Measurements from ENCODE around the gene PTH1R. TPM values are rescaled to one million over a fixed set of nuclear protein-coding genes. Genes with fewer than 3 reads are reported as not detected.

PTH1R gene
- total and polyA plus RNA-seq, 3 experiments from 2014 or later = not detected

DNA sequence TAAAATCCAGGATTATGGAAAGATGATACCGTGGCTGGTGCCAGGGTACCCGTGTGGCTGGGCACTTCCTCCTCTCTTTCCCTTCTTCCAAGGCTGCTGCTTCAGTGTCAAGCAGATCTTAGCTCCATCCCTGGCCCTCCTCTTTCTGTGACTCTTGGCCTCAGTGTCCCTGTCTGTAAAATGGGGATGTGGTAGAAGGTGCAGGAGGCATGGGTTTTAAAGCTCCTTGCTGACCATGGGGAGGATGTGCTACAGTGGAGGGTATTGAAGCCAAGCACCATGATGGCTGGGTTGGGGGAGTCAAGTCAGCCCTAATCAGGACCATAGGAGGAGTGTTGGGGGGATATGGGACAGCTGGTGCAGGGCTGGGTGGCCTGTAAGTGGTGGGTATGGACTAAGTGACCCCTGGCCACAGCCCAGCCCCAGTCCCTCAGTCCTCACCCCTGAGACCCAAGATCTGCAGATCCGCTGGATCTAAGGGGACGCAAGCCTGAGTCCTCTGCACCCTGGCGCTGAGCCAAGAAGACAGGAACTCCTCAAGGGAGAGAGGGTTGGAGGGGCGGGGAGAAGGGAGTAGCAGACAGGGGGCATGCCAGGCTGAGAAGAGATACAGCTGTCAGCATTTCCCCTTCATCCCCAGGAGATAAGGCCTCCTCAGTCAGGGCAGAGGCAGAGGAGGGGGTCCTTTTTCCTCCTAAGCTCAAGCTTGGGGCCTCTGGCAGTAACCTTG is 12.0 kb downstream of the PTH1R start:
- Histone ChIP-seq H3K27me3 (ENCODE audit: insufficient read depth, low read length, poor library complexity, severe bottlenecking) (peaks cover 19% of the 10 kb centered on the region), H3K9me3 (ENCODE audit: low read length) (no peaks in the 10 kb centered on the region), H3K4me1 (ENCODE audit: insufficient read depth, low read length) (no peaks in the 10 kb centered on the region), H3K27ac (ENCODE audit: low read depth, low read length) (no peak overlapping the region), H3K4me3 (ENCODE audit: low read length) (no peak overlapping the region), H3K36me3 (ENCODE audit: insufficient read depth, low read length) (no peaks in the 10 kb centered on the region)
- ChIA-PET POLR2A (no interaction called here), CTCF (interaction anchor here (0.7 to 1.5 kb wide), 2 partner anchors 22 to 404 kb away, joined by 3 read pairs; no protein-coding TSS in a partner anchor)
- H3K9me3 Mint-ChIP-seq = no peaks in the 10 kb centered on the region
- peak overlapping the region in 1 of 8 donors; percentile 19 for H3K27ac Mint-ChIP-seq
- no peak for DNase-seq
- peaks cover 0 to 14% (median 8%) of the 10 kb centered on the region in 3 donors for H3K4me1 Mint-ChIP-seq
- H3K27me3 Mint-ChIP-seq = peaks cover 34 to 52% of the 10 kb centered on the region in 2 donors
- no peaks in the 10 kb centered on the region for H3K36me3 Mint-ChIP-seq
- H3K4me3 Mint-ChIP-seq = no peak overlapping the region

DNA sequence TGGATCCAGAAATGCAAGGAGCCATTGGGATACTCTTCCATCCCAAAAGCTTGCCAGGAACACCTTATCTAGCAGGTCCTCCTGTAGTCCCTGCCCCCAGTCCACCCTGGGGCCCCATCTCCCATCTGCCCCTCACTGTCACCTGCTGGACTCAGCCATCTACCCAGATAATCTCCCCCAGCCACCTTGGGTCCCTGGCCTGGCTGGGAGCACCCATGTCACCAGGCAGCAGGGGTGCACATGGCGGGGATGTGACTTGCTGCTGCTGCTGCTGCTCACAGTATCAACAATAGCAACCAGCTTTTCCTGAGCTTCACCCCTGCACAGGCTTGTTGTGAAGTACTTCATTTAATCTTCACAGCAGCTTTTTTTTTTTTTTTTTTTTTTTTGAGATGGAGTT is 12.6 kb downstream of the PTH1R start:
- H3K4me3 Mint-ChIP-seq = no peak overlapping the region
- peaks cover 3 to 16% (median 9%) of the 10 kb centered on the region in 3 donors for H3K4me1 Mint-ChIP-seq
- Histone ChIP-seq H3K27ac (ENCODE audit: low read depth, low read length) (no peak overlapping the region), H3K27me3 (ENCODE audit: insufficient read depth, low read length, poor library complexity, severe bottlenecking) (peaks cover 19% of the 10 kb centered on the region), H3K36me3 (ENCODE audit: insufficient read depth, low read length) (no peaks in the 10 kb centered on the region), H3K4me3 (ENCODE audit: low read length) (no peak overlapping the region), H3K9me3 (ENCODE audit: low read length) (no peaks in the 10 kb centered on the region), H3K4me1 (ENCODE audit: insufficient read depth, low read length) (no peaks in the 10 kb centered on the region)
- H3K27me3 Mint-ChIP-seq = peaks cover 34 to 48% of the 10 kb centered on the region in 2 donors
- ChIA-PET POLR2A (no interaction called here), CTCF (interaction anchor here (0.7 to 1.6 kb wide), 3 partner anchors 9 to 403 kb away, joined by 3 to 4 read pairs (median 3); no protein-coding TSS in a partner anchor)
- no peak for DNase-seq
- H3K36me3 Mint-ChIP-seq = no peaks in the 10 kb centered on the region
- H3K9me3 Mint-ChIP-seq = no peaks in the 10 kb centered on the region
- no peak overlapping the region for H3K27ac Mint-ChIP-seq

DNA sequence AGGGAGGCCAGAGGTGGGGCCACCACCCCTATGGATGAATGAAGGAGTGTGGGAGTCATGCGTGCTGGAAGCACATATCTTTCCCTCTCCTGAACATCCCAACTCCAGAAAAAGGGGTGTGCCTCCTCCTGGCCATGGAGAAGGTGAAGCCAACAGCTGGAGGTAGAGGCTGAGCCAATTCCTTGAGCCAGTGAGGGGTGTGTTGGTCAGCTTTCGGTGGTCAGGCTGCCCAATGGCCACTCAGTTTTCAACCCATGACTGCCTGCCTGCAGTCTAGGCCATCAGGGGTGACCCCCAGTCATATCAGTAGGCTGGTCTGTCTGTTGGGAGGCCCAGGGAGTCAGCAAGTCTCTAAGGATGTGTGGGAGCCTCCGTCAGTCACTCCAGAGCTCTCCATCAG is 13.6 kb downstream of the PTH1R start:
- Mint-ChIP-seq H3K27me3 (peaks cover 35 to 47% of the 10 kb centered on the region in 2 donors), H3K4me1 (peaks cover 5 to 19% (median 12%) of the 10 kb centered on the region in 3 donors), H3K4me3 (peak overlapping the region in 1 of 7 donors; percentile 20), H3K27ac (no peak overlapping the region), H3K9me3 (no peaks in the 10 kb centered on the region), H3K36me3 (no peaks in the 10 kb centered on the region)
- no peaks in the 10 kb centered on the region for H3K4me1 ChIP-seq (ENCODE audit: insufficient read depth, low read length)
- ChIA-PET CTCF (interaction anchor here (1.0 to 1.6 kb wide), 3 partner anchors 10 to 18 kb away, joined by 3 to 4 read pairs (median 3); no protein-coding TSS in a partner anchor), POLR2A (no interaction called here)
- no peaks in the 10 kb centered on the region for H3K9me3 ChIP-seq (ENCODE audit: low read length)
- peaks cover 20% of the 10 kb centered on the region for H3K27me3 ChIP-seq (ENCODE audit: insufficient read depth, low read length, poor library complexity, severe bottlenecking)
- DNase-seq = no peak
- H3K4me3 ChIP-seq (ENCODE audit: low read length) = no peak overlapping the region
- no peak overlapping the region for H3K27ac ChIP-seq (ENCODE audit: low read depth, low read length)
- H3K36me3 ChIP-seq (ENCODE audit: insufficient read depth, low read length) = no peaks in the 10 kb centered on the region

DNA sequence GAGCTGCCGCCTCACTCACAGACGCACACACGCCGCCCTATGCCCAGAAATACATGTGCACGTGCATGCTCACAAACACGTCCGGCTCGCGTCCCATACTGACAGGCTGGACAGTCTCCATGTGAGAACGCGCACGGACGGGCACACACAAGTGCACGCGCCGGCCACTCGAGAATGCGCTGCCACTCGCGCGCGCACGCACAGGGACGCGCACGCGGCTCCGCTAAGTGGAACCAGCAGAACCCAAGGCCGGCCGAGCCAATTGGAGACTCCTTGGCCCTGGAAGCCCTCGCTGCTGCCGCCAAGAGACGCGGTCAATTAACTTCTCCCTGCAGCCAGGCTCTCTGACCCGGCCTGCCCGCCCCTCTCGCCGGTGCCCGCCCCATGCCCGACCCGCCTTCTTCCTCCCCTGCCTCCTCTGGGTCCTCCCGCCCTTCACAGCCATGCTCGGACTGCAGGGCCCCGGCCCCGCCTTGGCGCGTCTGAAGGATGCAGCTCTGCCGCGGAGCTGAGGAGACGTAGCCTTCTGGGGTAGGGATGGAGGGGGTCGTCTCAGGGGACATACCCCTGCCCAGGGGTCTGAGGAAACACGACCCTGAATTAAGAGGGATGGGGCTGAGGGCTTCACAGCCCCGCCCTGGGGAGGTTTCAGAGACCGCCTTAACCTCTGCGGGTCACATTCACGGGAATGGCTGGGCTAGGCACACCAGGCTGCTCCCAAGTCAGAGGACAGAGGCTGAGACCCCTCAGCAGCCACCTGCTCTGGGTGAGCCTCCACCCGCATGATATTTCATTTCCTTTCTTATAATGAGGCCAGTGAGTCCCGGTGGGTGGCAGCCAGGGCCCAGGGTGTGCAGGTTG is 15.0 kb downstream of the PTH1R start:
- Mint-ChIP-seq H3K4me3 (peak overlapping the region; percentile 4 to 76 (median 61)), H3K9me3 (no peaks in the 10 kb centered on the region), H3K27ac (no peak overlapping the region), H3K27me3 (peaks cover 33 to 49% of the 10 kb centered on the region in 2 donors), H3K4me1 (peaks cover 5 to 19% (median 12%) of the 10 kb centered on the region in 3 donors), H3K36me3 (no peaks in the 10 kb centered on the region)
- Histone ChIP-seq H3K9me3 (ENCODE audit: low read length) (no peaks in the 10 kb centered on the region), H3K4me1 (ENCODE audit: insufficient read depth, low read length) (no peaks in the 10 kb centered on the region), H3K27me3 (ENCODE audit: insufficient read depth, low read length, poor library complexity, severe bottlenecking) (peaks cover 20% of the 10 kb centered on the region), H3K4me3 (ENCODE audit: low read length) (no peak overlapping the region), H3K27ac (ENCODE audit: low read depth, low read length) (no peak overlapping the region), H3K36me3 (ENCODE audit: insufficient read depth, low read length) (no peaks in the 10 kb centered on the region)
- no peak for DNase-seq
- CTCF ChIA-PET = no interaction called here
- POLR2A ChIA-PET = no interaction called here

DNA sequence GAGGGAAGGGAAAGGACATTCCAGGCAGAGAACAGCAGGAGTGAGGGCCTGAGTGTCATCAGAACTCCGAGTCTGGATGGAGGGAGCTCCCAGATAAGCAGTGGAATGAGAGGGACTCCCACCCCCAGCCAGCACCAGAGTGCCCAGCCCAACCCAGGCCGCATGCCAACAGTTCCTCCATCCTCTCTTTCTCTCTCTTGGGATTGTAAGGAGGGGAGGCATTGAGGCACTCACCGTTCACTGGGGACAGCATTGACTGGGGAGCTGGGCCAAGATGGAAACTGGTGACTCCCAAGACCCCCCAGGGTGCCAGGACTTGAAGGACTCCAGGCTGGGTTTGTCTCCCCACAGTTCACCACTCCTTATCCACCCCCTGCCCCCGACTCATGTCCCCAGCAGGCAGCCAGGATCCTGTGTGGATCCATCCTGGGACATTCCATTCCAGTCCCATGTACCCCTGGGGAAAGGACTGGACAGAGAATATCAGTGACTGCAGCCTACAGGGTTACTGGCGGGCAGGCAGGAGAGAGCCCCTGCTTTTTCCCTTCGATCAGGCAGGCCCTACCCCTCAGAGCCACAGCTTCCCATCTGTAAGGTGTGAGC is 15.7 kb downstream of the PTH1R start:
- no peak overlapping the region for H3K27ac ChIP-seq (ENCODE audit: low read depth, low read length)
- H3K4me1 Mint-ChIP-seq = peaks cover 5 to 24% (median 12%) of the 10 kb centered on the region in 3 donors
- POLR2A ChIA-PET = no interaction called here
- CTCF ChIA-PET = interaction anchor here (2.0 to 2.9 kb wide), 2 partner anchors 16 to 187 kb away, joined by 4 to 9 read pairs; no protein-coding TSS in a partner anchor
- H3K27me3 ChIP-seq (ENCODE audit: insufficient read depth, low read length, poor library complexity, severe bottlenecking) = peaks cover 20% of the 10 kb centered on the region
- H3K4me3 Mint-ChIP-seq = no peak overlapping the region
- no peak for DNase-seq
- H3K4me1 ChIP-seq (ENCODE audit: insufficient read depth, low read length) = no peaks in the 10 kb centered on the region
- no peaks in the 10 kb centered on the region for H3K9me3 ChIP-seq (ENCODE audit: low read length)
- H3K36me3 ChIP-seq (ENCODE audit: insufficient read depth, low read length) = no peaks in the 10 kb centered on the region
- no peak overlapping the region for H3K4me3 ChIP-seq (ENCODE audit: low read length)
- peaks cover 36 to 56% of the 10 kb centered on the region in 2 donors for H3K27me3 Mint-ChIP-seq
- H3K36me3 Mint-ChIP-seq = no peaks in the 10 kb centered on the region
- no peak overlapping the region for H3K27ac Mint-ChIP-seq
- H3K9me3 Mint-ChIP-seq = no peaks in the 10 kb centered on the region

DNA sequence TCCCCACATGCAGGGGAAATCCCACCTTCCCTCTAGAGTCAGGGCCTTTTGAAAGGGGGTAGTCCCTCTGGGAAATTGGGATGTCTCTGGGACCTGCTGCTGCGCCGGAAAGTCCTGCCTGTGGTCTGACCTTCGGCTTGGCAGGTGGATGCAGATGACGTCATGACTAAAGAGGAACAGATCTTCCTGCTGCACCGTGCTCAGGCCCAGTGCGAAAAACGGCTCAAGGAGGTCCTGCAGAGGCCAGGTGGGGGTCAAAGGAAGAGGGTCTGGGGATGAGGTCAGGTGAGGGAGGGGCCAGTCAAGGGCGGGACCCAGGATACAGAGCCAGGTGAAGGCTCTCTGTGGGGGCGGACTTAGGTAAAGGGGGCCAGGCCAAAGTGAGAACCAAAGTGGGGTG is 16.2 kb downstream of the PTH1R start:
- Histone ChIP-seq H3K36me3 (ENCODE audit: insufficient read depth, low read length) (no peaks in the 10 kb centered on the region), H3K4me1 (ENCODE audit: insufficient read depth, low read length) (no peaks in the 10 kb centered on the region), H3K27me3 (ENCODE audit: insufficient read depth, low read length, poor library complexity, severe bottlenecking) (peaks cover 20% of the 10 kb centered on the region), H3K9me3 (ENCODE audit: low read length) (no peaks in the 10 kb centered on the region), H3K4me3 (ENCODE audit: low read length) (no peak overlapping the region), H3K27ac (ENCODE audit: low read depth, low read length) (no peak overlapping the region)
- no peak overlapping the region for H3K27ac Mint-ChIP-seq
- H3K4me1 Mint-ChIP-seq = peaks cover 6 to 28% (median 12%) of the 10 kb centered on the region in 3 donors
- no peak overlapping the region for H3K4me3 Mint-ChIP-seq
- H3K9me3 Mint-ChIP-seq = no peaks in the 10 kb centered on the region
- no peaks in the 10 kb centered on the region for H3K36me3 Mint-ChIP-seq
- H3K27me3 Mint-ChIP-seq = peaks cover 34 to 60% of the 10 kb centered on the region in 2 donors
- no peak for DNase-seq
- ChIA-PET POLR2A (no interaction called here), CTCF (interaction anchor here (1.3 to 3.6 kb wide), 4 partner anchors 8 to 188 kb away, joined by 3 to 18 read pairs (median 6); no protein-coding TSS in a partner anchor)

DNA sequence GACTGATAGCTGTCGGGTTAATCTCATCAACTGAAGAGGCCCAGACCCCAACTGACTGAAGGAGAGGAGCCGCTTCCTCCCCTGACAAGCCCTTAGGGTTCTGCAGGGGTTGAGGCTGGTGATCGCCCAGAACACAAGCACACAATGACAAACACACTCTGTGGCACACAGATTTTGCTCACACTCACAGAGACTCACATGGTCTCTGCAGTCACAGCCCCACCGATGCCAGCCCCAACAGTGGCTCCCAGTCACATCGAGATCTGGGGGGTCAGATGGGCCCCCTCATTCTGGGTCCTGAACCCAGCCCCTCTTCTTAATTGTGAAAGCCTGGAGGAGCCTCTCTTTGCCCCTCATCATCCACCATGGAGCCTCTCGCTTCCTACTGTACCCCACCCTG is 16.7 kb downstream of the PTH1R start:
- ChIA-PET POLR2A (no interaction called here), CTCF (interaction anchor here (1.0 to 3.6 kb wide), 12 partner anchors 9 to 406 kb away, joined by 3 to 18 read pairs (median 5); partner anchors contain the start of gene PTH1R)
- H3K27ac ChIP-seq (ENCODE audit: low read depth, low read length) = no peak overlapping the region
- no peaks in the 10 kb centered on the region for H3K9me3 ChIP-seq (ENCODE audit: low read length)
- no peaks in the 10 kb centered on the region for H3K4me1 ChIP-seq (ENCODE audit: insufficient read depth, low read length)
- H3K4me3 Mint-ChIP-seq = peak overlapping the region in 1 of 7 donors; percentile 44
- H3K36me3 ChIP-seq (ENCODE audit: insufficient read depth, low read length) = no peaks in the 10 kb centered on the region
- peaks cover 37 to 62% of the 10 kb centered on the region in 2 donors for H3K27me3 Mint-ChIP-seq
- H3K9me3 Mint-ChIP-seq = no peaks in the 10 kb centered on the region
- H3K4me1 Mint-ChIP-seq = peaks cover 10 to 32% (median 14%) of the 10 kb centered on the region in 3 donors
- H3K36me3 Mint-ChIP-seq = no peaks in the 10 kb centered on the region
- H3K27me3 ChIP-seq (ENCODE audit: insufficient read depth, low read length, poor library complexity, severe bottlenecking) = peaks cover 20% of the 10 kb centered on the region
- DNase-seq = no peak
- H3K27ac Mint-ChIP-seq = no peak overlapping the region
- no peak overlapping the region for H3K4me3 ChIP-seq (ENCODE audit: low read length)
